ENCODE results near the gene HMCN2.

Gene HMCN2

GRCh38 chr9:130474106-130474505 lies 208.5 kb downstream of the HMCN2 start:
- Histone ChIP-seq H3K9me3 (ENCODE audit: control insufficient read depth in 2 of 2, low read length in 2 of 2) (no peaks in the 10 kb centered on the region), H3K36me3 (ENCODE audit: control insufficient read depth in 2 of 2, insufficient read depth in 2 of 2, low read length in 2 of 2) (peaks cover 0 to 2% of the 10 kb centered on the region in 2 donors), H3K4me1 (ENCODE audit: control insufficient read depth, insufficient read depth, low read length) (no peaks in the 10 kb centered on the region), H3K27ac (ENCODE audit: low read length) (no peak overlapping the region), H3K4me3 (ENCODE audit: low read length in 2 of 2) (no peak overlapping the region), H3K27me3 (ENCODE audit: control insufficient read depth in 1 of 2, insufficient read depth in 2 of 2, low read length in 2 of 2) (no peaks in the 10 kb centered on the region), H3K9ac (ENCODE audit: low read length in 2 of 2) (no peak overlapping the region)

- Histone ChIP-seq H3K36me3 (ENCODE audit: control insufficient read depth in 2 of 2, insufficient read depth in 2 of 2, low read length in 2 of 2) (peaks cover 0 to 5% of the 10 kb centered on the region in 2 donors), H3K4me1 (ENCODE audit: control insufficient read depth, insufficient read depth, low read length) (no peaks in the 10 kb centered on the region), H3K27ac (ENCODE audit: low read length) (no peak overlapping the region), H3K27me3 (ENCODE audit: control insufficient read depth in 1 of 2, insufficient read depth in 2 of 2, low read length in 2 of 2) (no peaks in the 10 kb centered on the region), H3K4me3 (ENCODE audit: low read length in 2 of 2) (no peak overlapping the region), H3K9me3 (ENCODE audit: control insufficient read depth in 2 of 2, low read length in 2 of 2) (no peaks in the 10 kb centered on the region), H3K9ac (ENCODE audit: low read length in 2 of 2) (no peak overlapping the region)
Observed at GRCh38 chr9:130476151-130476730, 210.7 kb downstream of the HMCN2 start.

- Histone ChIP-seq H3K27me3 (ENCODE audit: control insufficient read depth in 1 of 2, insufficient read depth in 2 of 2, low read length in 2 of 2) (no peaks in the 10 kb centered on the region), H3K9me3 (ENCODE audit: control insufficient read depth in 2 of 2, low read length in 2 of 2) (no peaks in the 10 kb centered on the region), H3K4me1 (ENCODE audit: control insufficient read depth, insufficient read depth, low read length) (no peaks in the 10 kb centered on the region), H3K4me3 (ENCODE audit: low read length in 2 of 2) (no peak overlapping the region), H3K27ac (ENCODE audit: low read length) (no peak overlapping the region), H3K9ac (ENCODE audit: low read length in 2 of 2) (no peak overlapping the region), H3K36me3 (ENCODE audit: control insufficient read depth in 2 of 2, insufficient read depth in 2 of 2, low read length in 2 of 2) (peaks cover 0 to 5% of the 10 kb centered on the region in 2 donors)
Observed at GRCh38 chr9:130477564-130477963, 212.0 kb downstream of the HMCN2 start.

DNA sequence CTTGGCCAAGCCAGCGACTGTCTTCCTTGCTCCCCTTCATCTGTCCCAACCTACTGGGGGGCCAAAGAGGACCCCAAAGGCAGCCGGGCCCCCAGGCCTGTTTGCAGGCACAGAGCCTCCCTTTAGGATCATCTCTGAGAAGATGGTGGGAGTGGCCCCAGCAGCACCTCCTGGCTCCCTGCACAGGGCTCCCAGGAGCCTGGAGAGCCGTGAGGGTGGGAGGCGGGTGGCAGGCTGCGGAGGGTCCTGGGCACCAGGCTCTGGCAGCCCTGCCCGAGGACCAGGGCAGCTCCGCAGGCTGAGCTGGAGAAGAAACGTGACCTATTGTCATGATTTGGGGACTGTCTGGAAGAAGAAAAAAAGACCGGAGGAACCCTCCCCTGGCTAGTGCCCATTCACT lies 212.6 kb downstream of the HMCN2 start:
- H3K9ac ChIP-seq (ENCODE audit: low read length in 2 of 2) = no peak overlapping the region
- H3K27ac ChIP-seq (ENCODE audit: low read length) = no peak overlapping the region
- no peak overlapping the region for H3K4me3 ChIP-seq (ENCODE audit: low read length in 2 of 2)
- no peaks in the 10 kb centered on the region for H3K9me3 ChIP-seq (ENCODE audit: control insufficient read depth in 2 of 2, low read length in 2 of 2)
- no peaks in the 10 kb centered on the region for H3K4me1 ChIP-seq (ENCODE audit: control insufficient read depth, insufficient read depth, low read length)
- H3K36me3 ChIP-seq (ENCODE audit: control insufficient read depth in 2 of 2, insufficient read depth in 2 of 2, low read length in 2 of 2) = peaks cover 0 to 3% of the 10 kb centered on the region in 2 donors
- H3K27me3 ChIP-seq (ENCODE audit: control insufficient read depth in 1 of 2, insufficient read depth in 2 of 2, low read length in 2 of 2) = no peaks in the 10 kb centered on the region

- Histone ChIP-seq H3K9me3 (ENCODE audit: control insufficient read depth in 2 of 2, low read length in 2 of 2) (no peaks in the 10 kb centered on the region), H3K27ac (ENCODE audit: low read length) (no peak overlapping the region), H3K9ac (ENCODE audit: low read length in 2 of 2) (no peak overlapping the region), H3K4me3 (ENCODE audit: low read length in 2 of 2) (no peak overlapping the region), H3K36me3 (ENCODE audit: control insufficient read depth in 2 of 2, insufficient read depth in 2 of 2, low read length in 2 of 2) (peaks cover 0 to 3% of the 10 kb centered on the region in 2 donors), H3K27me3 (ENCODE audit: control insufficient read depth in 1 of 2, insufficient read depth in 2 of 2, low read length in 2 of 2) (no peaks in the 10 kb centered on the region), H3K4me1 (ENCODE audit: control insufficient read depth, insufficient read depth, low read length) (no peaks in the 10 kb centered on the region)
Observed at GRCh38 chr9:130478736-130479575, 213.4 kb downstream of the HMCN2 start.

DNA sequence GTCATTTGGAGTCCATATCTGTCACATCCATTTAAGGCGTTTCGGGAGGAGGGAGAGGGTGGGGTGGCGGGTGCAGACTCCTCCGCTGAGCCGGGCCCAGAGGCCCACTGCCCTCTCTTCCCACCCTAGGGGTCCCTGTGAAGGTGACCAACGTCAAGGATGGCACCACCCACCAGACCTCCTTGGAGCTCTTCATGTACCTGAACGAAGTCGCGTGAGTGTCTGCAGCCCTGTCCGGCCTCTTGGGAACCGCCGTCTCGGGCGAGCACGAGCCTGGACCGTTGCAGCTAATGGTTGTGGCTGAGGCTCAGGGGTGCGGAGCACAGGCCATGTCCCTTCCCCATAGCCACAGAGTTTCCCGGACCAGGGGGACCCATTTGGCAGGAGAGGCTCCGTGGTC lies 214.0 kb downstream of the HMCN2 start:
- H3K36me3 ChIP-seq (ENCODE audit: control insufficient read depth in 2 of 2, insufficient read depth in 2 of 2, low read length in 2 of 2) = peaks cover 0 to 3% of the 10 kb centered on the region in 2 donors
- no peak overlapping the region for H3K9ac ChIP-seq (ENCODE audit: low read length in 2 of 2)
- no peak overlapping the region for H3K4me3 ChIP-seq (ENCODE audit: low read length in 2 of 2)
- no peak overlapping the region for H3K27ac ChIP-seq (ENCODE audit: low read length)
- no peaks in the 10 kb centered on the region for H3K4me1 ChIP-seq (ENCODE audit: control insufficient read depth, insufficient read depth, low read length)
- no peaks in the 10 kb centered on the region for H3K9me3 ChIP-seq (ENCODE audit: control insufficient read depth in 2 of 2, low read length in 2 of 2)
- H3K27me3 ChIP-seq (ENCODE audit: control insufficient read depth in 1 of 2, insufficient read depth in 2 of 2, low read length in 2 of 2) = no peaks in the 10 kb centered on the region

DNA sequence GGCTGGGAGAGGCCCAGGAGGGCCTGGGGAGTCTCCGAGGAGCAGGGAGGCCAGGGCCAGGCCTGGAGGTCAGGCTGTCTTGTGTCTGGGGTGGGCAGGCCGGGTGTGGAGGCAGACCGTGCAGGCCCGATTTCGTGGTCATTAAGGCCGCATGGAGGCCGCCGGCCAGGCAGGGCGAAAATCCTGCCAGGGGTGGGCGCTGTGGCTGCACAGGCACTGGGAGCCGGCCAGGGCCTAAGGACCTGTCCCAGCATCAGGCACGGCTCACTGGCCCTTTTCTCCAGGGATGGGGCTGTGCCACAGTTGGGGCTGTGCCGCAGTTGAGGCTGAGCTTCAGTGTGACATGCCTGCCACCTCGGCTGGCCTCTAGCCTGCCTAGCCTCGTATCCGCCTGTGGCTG lies 215.1 kb downstream of the HMCN2 start:
- Histone ChIP-seq H3K4me1 (ENCODE audit: control insufficient read depth, insufficient read depth, low read length) (no peaks in the 10 kb centered on the region), H3K27ac (ENCODE audit: low read length) (no peak overlapping the region), H3K27me3 (ENCODE audit: control insufficient read depth in 1 of 2, insufficient read depth in 2 of 2, low read length in 2 of 2) (no peaks in the 10 kb centered on the region), H3K9me3 (ENCODE audit: control insufficient read depth in 2 of 2, low read length in 2 of 2) (no peaks in the 10 kb centered on the region), H3K9ac (ENCODE audit: low read length in 2 of 2) (no peak overlapping the region), H3K4me3 (ENCODE audit: low read length in 2 of 2) (no peak overlapping the region), H3K36me3 (ENCODE audit: control insufficient read depth in 2 of 2, insufficient read depth in 2 of 2, low read length in 2 of 2) (peaks cover 0 to 3% of the 10 kb centered on the region in 2 donors)

DNA sequence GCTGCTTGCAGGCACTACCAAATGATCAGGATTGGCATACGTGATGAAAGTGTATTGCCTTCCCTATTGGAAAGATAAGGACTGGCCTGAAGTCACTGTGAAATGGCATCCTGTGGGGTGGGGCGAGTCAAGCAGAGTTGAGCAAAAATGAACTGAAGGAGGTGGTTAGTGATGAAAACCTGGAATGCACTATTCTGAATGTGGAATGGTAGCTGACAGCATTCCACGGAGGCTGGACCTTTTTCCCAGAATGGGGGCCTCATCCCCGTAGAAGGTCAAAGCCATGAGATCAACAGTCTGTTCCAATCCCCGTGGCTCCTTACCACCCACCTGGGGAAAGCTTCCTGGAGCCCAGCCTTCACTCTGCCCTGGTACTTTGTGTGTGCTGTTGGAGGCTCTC lies 216.9 kb downstream of the HMCN2 start:
- no peaks in the 10 kb centered on the region for H3K27me3 ChIP-seq (ENCODE audit: control insufficient read depth in 1 of 2, insufficient read depth in 2 of 2, low read length in 2 of 2)

DNA sequence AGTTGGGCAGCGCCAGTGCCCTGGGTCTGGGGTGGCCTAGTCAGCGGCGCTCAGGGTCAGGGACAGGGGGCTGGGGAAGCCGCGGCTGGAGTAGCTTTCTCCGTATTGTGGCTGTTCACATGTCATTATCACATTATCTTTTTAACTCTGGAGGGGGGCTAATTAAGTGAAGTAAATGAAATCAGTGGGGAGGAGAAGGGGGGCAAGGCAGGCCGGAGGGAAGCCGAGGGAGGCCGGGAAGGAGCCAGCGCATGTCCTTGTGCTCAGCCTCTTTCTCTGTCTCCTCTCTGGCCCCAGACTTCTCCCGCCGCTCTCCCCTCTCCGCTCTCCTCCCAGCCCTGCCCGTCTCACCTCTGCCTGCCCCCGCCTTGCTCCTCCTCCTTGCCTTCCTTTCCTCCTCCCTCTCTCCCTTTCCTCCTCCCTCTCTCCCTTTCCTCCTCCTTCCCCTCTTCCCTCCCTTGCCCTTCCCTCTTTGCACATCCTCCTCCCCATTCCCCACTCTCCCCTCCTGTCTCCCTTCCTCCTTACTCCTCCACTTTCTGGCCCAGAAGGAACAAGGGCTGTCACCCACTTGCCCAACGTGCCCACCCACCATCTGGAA lies 217.9 kb downstream of the HMCN2 start:
- Histone ChIP-seq H3K27ac (ENCODE audit: low read length) (no peak overlapping the region), H3K4me3 (ENCODE audit: low read length in 2 of 2) (no peak overlapping the region), H3K4me1 (ENCODE audit: control insufficient read depth, insufficient read depth, low read length) (no peaks in the 10 kb centered on the region), H3K27me3 (ENCODE audit: control insufficient read depth in 1 of 2, insufficient read depth in 2 of 2, low read length in 2 of 2) (no peaks in the 10 kb centered on the region), H3K36me3 (ENCODE audit: control insufficient read depth in 2 of 2, insufficient read depth in 2 of 2, low read length in 2 of 2) (peaks cover 0 to 3% of the 10 kb centered on the region in 2 donors), H3K9me3 (ENCODE audit: control insufficient read depth in 2 of 2, low read length in 2 of 2) (no peaks in the 10 kb centered on the region), H3K9ac (ENCODE audit: low read length in 2 of 2) (no peak overlapping the region)

More for the DNA sequence above, 216.9 kb downstream of the HMCN2 start:
- H3K27ac ChIP-seq (ENCODE audit: low read length) = no peak overlapping the region
- no peak overlapping the region for H3K4me3 ChIP-seq (ENCODE audit: low read length in 2 of 2)
- H3K4me1 ChIP-seq (ENCODE audit: control insufficient read depth, insufficient read depth, low read length) = no peaks in the 10 kb centered on the region
- no peaks in the 10 kb centered on the region for H3K9me3 ChIP-seq (ENCODE audit: control insufficient read depth in 2 of 2, low read length in 2 of 2)
- peaks cover 0 to 3% of the 10 kb centered on the region in 2 donors for H3K36me3 ChIP-seq (ENCODE audit: control insufficient read depth in 2 of 2, insufficient read depth in 2 of 2, low read length in 2 of 2)
- H3K9ac ChIP-seq (ENCODE audit: low read length in 2 of 2) = no peak overlapping the region
